Activated CD4-positive, alpha-beta memory T cell treated with anti-CD3 and anti-CD28 coated beads, Interleukin-2, amount 10 ng/mL, durations not matched to agents 7 days and 5 days (primary cell): ENCODE results near the gene MYOZ1. TPM values are rescaled to one million over a fixed set of nuclear protein-coding genes. Genes with fewer than 3 reads are reported as not detected.
A peak's percentile ranks its signal among the peaks of the same experiment; 100 is the strongest.

Source experiments
- CTCF ChIA-PET: fragments of 350-600 bp; sonication (Branson Sonifier 250); formaldehyde crosslinking; loops from one replicate; lab custom pipeline; 2021; ENCODE audit warnings: antibody characterized with exemption, inconsistent platforms; lab: Charles Lee
- POLR2A ChIA-PET: fragments of 350-600 bp; sonication (Branson Sonifier 250); formaldehyde crosslinking; loops from one replicate; lab custom pipeline; 2021; ENCODE audit warnings: antibody characterized with exemption; lab: Charles Lee
- DNase-seq: peaks from one replicate; pipeline ENCODE4 v3.0.0-alpha.2; 2020
- H3K27ac Mint-ChIP-seq: one replicate; pipeline ENCODE4 v1.8.0; 2021; ENCODE audit warnings: mild to moderate bottlenecking, mixed read lengths
- H3K27me3 Mint-ChIP-seq: one replicate; pipeline ENCODE4 v1.8.0; 2021; ENCODE audit warnings: mixed read lengths
- H3K36me3 Mint-ChIP-seq: one replicate; pipeline ENCODE4 v1.8.0; 2021; ENCODE audit warnings: low read depth, mixed read lengths
- H3K4me1 Mint-ChIP-seq: one replicate; pipeline ENCODE4 v1.8.0; 2021; ENCODE audit warnings: mixed read lengths
- H3K4me3 Mint-ChIP-seq: one replicate; pipeline ENCODE4 v1.8.0; 2021; ENCODE audit warnings: mild to moderate bottlenecking, mixed read lengths
- H3K9me3 Mint-ChIP-seq: one replicate; pipeline ENCODE4 v1.8.0; 2021; ENCODE audit warnings: mixed read lengths
- total RNA-seq, 2 experiments: library from RNA; stranded (reverse); gene quantifications; one replicate each; pipeline ENCODE4 v1.2.3, GENCODE V29; 2021

MYOZ1 gene
- total RNA-seq, 2 experiments from 2014 or later = not detected

DNA sequence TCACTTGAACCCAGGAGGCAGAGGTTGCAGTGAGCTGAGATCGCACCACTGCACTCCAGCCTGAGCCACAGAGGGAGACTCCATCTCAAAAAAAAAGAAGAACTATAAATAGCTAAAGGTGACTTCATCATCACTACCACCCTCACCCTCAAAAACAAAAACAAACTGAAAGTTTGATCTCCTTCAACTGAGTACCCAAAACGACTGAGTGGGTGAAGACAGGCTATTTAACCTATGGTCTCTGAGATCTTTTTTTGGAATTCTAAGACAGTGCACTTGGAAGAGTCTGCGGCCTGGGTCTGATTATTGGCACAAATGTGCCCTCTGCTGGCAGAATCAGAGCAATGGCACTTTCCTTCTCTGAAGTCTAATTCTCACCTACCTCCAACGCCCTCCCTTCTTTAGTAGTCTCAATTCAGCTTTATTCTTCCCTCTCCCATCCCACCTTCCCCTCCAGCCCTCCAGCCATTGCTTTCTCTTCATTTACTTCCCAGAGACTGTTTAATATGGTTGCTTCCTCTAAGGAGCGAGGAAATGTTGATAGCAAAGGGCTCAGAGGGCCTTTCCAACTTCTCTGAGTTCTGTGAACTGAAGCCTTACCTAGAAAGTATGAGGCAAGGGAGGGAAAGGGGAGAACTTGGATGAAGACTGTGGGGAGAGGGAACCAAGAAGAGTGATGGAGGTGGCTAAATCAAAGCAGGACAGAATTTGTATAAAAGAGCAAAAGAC, 2.9 kb upstream of the MYOZ1 start:
- Mint-ChIP-seq H3K4me1 (peaks cover 21% of the 10 kb centered on the region), H3K27me3 (no peaks in the 10 kb centered on the region), H3K4me3 (no peak overlapping the region), H3K9me3 (no peaks in the 10 kb centered on the region), H3K27ac (peak overlapping the region; percentile 7), H3K36me3 (no peaks in the 10 kb centered on the region)
- ChIA-PET CTCF (interaction anchor here (0.6 to 6.7 kb wide), 36 partner anchors 11 to 548 kb away, joined by 3 to 122 read pairs (median 5); partner anchors contain the start of genes CFAP70, PPP3CB and USP54), POLR2A (interaction anchor here (1.0 to 2.2 kb wide), 5 partner anchors 100 to 231 kb away, joined by 3 to 7 read pairs (median 4); partner anchors contain the start of gene SEC24C)
- peak; percentile 58 for DNase-seq

GRCh38 chr10:73643362-73643761, 2.1 kb upstream of the MYOZ1 start:
- ChIA-PET POLR2A (interaction anchor here (1.0 to 2.2 kb wide), 5 partner anchors 18 to 230 kb away, joined by 3 to 7 read pairs (median 4); partner anchors contain the start of gene SEC24C), CTCF (interaction anchor here (0.6 to 6.7 kb wide), 37 partner anchors 8 to 484 kb away, joined by 3 to 122 read pairs (median 5); partner anchors contain the start of genes CFAP70, PPP3CB and USP54)
- H3K9me3 Mint-ChIP-seq = no peaks in the 10 kb centered on the region
- H3K27me3 Mint-ChIP-seq = no peaks in the 10 kb centered on the region
- no peak for DNase-seq
- no peak overlapping the region for H3K27ac Mint-ChIP-seq
- H3K36me3 Mint-ChIP-seq = no peaks in the 10 kb centered on the region
- no peak overlapping the region for H3K4me3 Mint-ChIP-seq
- H3K4me1 Mint-ChIP-seq = peaks cover 21% of the 10 kb centered on the region

- POLR2A ChIA-PET = no interaction called here
- Mint-ChIP-seq H3K9me3 (no peaks in the 10 kb centered on the region), H3K27me3 (no peaks in the 10 kb centered on the region)
Measured at GRCh38 chr10:73639286-73639685, 2.0 kb downstream of the MYOZ1 start.

GRCh38 chr10:73635781-73636180, 5.5 kb downstream of the MYOZ1 start:
- Mint-ChIP-seq H3K4me3 (no peak overlapping the region), H3K36me3 (no peaks in the 10 kb centered on the region), H3K27me3 (no peaks in the 10 kb centered on the region), H3K4me1 (no peaks in the 10 kb centered on the region), H3K27ac (no peak overlapping the region), H3K9me3 (no peaks in the 10 kb centered on the region)
- ChIA-PET POLR2A (no interaction called here), CTCF (no interaction called here)
- DNase-seq = no peak

More at GRCh38 chr10:73639286-73639685, 2.0 kb downstream of the MYOZ1 start:
- no peak overlapping the region for H3K27ac Mint-ChIP-seq
- H3K4me3 Mint-ChIP-seq = no peak overlapping the region
- CTCF ChIA-PET = interaction anchor here (1.3 kb wide), 1 partner anchor 110 kb away, joined by 7 read pairs; no protein-coding TSS in a partner anchor
- H3K4me1 Mint-ChIP-seq = peaks cover 9% of the 10 kb centered on the region
- H3K36me3 Mint-ChIP-seq = no peaks in the 10 kb centered on the region
- no peak for DNase-seq

- Mint-ChIP-seq H3K9me3 (no peaks in the 10 kb centered on the region), H3K27ac (no peak overlapping the region), H3K27me3 (no peaks in the 10 kb centered on the region), H3K4me3 (no peak overlapping the region), H3K36me3 (no peaks in the 10 kb centered on the region), H3K4me1 (no peaks in the 10 kb centered on the region)
- POLR2A ChIA-PET = no interaction called here
- CTCF ChIA-PET = interaction anchor here (2.3 kb wide), 1 partner anchor 10 kb away, joined by 6 read pairs; no protein-coding TSS in a partner anchor
- DNase-seq = no peak
Measured at GRCh38 chr10:73634421-73634820, 6.9 kb downstream of the MYOZ1 start.

DNA sequence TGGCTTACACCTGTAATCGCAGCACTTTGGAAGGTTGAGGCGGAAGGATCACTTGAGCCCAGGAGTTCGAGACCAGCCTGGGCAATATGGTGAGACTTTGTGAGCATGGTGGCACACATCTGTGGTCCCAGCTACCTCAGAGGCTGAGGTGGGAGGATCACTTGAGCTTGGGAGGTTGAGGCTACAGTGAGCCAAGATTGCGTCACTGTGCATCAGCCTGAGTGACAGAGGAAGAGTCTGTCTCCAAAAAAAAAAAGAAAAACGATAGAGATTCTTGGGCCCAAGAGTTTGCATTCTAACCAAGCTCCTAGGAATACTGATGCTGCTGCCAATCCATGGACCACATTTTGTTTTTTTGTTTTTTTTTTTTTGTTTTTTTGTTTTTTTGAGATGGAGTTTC, 12.1 kb downstream of the MYOZ1 start:
- Mint-ChIP-seq H3K4me1 (peaks cover 27% of the 10 kb centered on the region), H3K36me3 (peaks cover 6% of the 10 kb centered on the region), H3K27me3 (no peaks in the 10 kb centered on the region), H3K27ac (no peak overlapping the region), H3K9me3 (no peaks in the 10 kb centered on the region), H3K4me3 (no peak overlapping the region)
- ChIA-PET CTCF (interaction anchor here (2.6 kb wide), 1 partner anchor 14 kb away, joined by 8 read pairs; no protein-coding TSS in a partner anchor), POLR2A (no interaction called here)
- no peak for DNase-seq

GRCh38 chr10:73628405-73628804, 12.9 kb downstream of the MYOZ1 start:
- Mint-ChIP-seq H3K9me3 (no peaks in the 10 kb centered on the region), H3K4me3 (no peak overlapping the region), H3K36me3 (peaks cover 6% of the 10 kb centered on the region), H3K27ac (no peak overlapping the region), H3K4me1 (peaks cover 27% of the 10 kb centered on the region), H3K27me3 (no peaks in the 10 kb centered on the region)
- no peak for DNase-seq
- CTCF ChIA-PET = interaction anchor here (2.6 kb wide), 1 partner anchor 15 kb away, joined by 8 read pairs; no protein-coding TSS in a partner anchor
- POLR2A ChIA-PET = no interaction called here

GRCh38 chr10:73627300-73627699, 14.0 kb downstream of the MYOZ1 start:
- Mint-ChIP-seq H3K4me1 (peaks cover 27% of the 10 kb centered on the region), H3K9me3 (no peaks in the 10 kb centered on the region), H3K27ac (no peak overlapping the region), H3K4me3 (peak overlapping the region; percentile 19), H3K27me3 (no peaks in the 10 kb centered on the region), H3K36me3 (peaks cover 6% of the 10 kb centered on the region)
- ChIA-PET POLR2A (interaction anchor here (1.0 to 1.1 kb wide), 2 partner anchors 131 to 380 kb away, joined by 3 to 5 read pairs; partner anchors contain the start of genes DNAJC9 and PPP3CB), CTCF (interaction anchor here (2.4 to 2.6 kb wide), 2 partner anchors 16 to 98 kb away, joined by 8 to 11 read pairs; no protein-coding TSS in a partner anchor)
- DNase-seq = no peak

DNA sequence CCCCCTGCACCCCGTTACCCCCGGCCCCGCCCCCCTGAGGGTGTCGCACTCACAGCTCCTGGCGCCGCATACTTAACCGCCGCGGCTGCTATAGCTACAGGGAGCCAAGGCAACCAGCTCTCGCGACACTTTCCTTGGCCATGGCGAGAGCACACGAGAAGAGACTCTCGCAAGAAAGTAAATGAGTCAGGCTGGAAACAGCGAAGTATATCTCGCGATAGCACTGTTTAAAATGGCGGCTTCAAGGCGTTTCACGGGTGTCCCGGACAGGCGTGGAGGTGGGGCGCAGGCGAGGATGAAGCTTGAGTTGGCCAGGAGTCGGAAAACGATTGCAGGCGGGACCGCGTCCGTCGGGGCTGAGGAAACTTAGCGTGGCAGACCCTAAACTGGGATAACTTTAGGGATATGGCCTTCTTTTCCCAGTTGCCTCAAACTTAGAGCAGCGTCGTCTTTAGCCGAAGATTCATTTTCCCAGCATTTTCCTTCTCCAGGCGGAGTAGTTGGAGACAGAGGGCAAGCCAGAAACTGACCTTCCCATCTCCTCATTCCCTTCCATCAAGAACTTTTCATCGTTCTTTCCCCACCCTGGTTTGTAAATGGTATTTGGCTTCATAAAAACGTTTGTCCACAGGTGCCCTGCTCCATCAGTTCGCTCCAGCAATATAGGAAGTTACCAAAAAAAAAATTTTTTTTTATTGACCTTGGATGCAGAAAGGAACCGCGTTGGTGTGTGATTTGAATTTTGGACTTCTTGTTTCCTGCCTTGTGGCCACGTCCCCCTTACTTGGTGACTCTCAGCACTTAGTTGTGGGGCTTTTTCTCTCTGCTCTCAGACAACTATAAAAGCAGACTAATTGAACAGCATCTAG, 15.2 kb downstream of the MYOZ1 start:
- Mint-ChIP-seq H3K27me3 (no peaks in the 10 kb centered on the region), H3K27ac (peak overlapping the region; percentile 91), H3K36me3 (peaks cover 6% of the 10 kb centered on the region), H3K9me3 (no peaks in the 10 kb centered on the region), H3K4me3 (peak overlapping the region; percentile 98), H3K4me1 (peaks cover 27% of the 10 kb centered on the region)
- POLR2A ChIA-PET = interaction anchor here (0.8 to 1.5 kb wide), 12 partner anchors 11 to 458 kb away, joined by 3 to 18 read pairs (median 4); partner anchors contain the start of genes DNAJC9, ECD, FAM149B1 and MRPS16
- CTCF ChIA-PET = interaction anchor here (0.7 to 2.5 kb wide), 5 partner anchors 15 to 529 kb away, joined by 3 to 19 read pairs (median 4); partner anchors contain the start of gene P4HA1
- DNase-seq = peak; percentile 96

GRCh38 chr10:73625004-73625883, 16.0 kb downstream of the MYOZ1 start:
- Mint-ChIP-seq H3K4me3 (peak overlapping the region; percentile 98), H3K36me3 (peaks cover 6% of the 10 kb centered on the region), H3K27ac (peak overlapping the region; percentile 22), H3K4me1 (peaks cover 27% of the 10 kb centered on the region), H3K9me3 (no peaks in the 10 kb centered on the region), H3K27me3 (no peaks in the 10 kb centered on the region)
- CTCF ChIA-PET = interaction anchor here (0.7 to 2.5 kb wide), 5 partner anchors 14 to 528 kb away, joined by 3 to 19 read pairs (median 4); partner anchors contain the start of gene P4HA1
- POLR2A ChIA-PET = interaction anchor here (0.8 to 1.5 kb wide), 11 partner anchors 12 to 457 kb away, joined by 3 to 18 read pairs (median 4); partner anchors contain the start of genes DNAJC9, ECD, FAM149B1 and MRPS16
- DNase-seq = no peak

GRCh38 chr10:73623056-73623455, 18.2 kb downstream of the MYOZ1 start:
- POLR2A ChIA-PET = no interaction called here
- no peak overlapping the region for H3K4me3 Mint-ChIP-seq
- H3K36me3 Mint-ChIP-seq = peaks cover 6% of the 10 kb centered on the region
- peaks cover 27% of the 10 kb centered on the region for H3K4me1 Mint-ChIP-seq
- no peaks in the 10 kb centered on the region for H3K27me3 Mint-ChIP-seq
- H3K27ac Mint-ChIP-seq = no peak overlapping the region
- no peaks in the 10 kb centered on the region for H3K9me3 Mint-ChIP-seq
- CTCF ChIA-PET = no interaction called here
- DNase-seq = no peak
